A172 (cell line): ENCODE data around the gene BZW2. TPM values are rescaled to one million over a fixed set of nuclear protein-coding genes. Genes with fewer than 3 reads are reported as not detected.
"Not testable (repeated sequence)": the region's sequence is repeated elsewhere in the genome, so short reads cannot be mapped to it uniquely, and the experiment has no call there.

ENCODE experiments used
- DNase-seq: peaks from one replicate; pipeline ENCODE4 v3.0.0-alpha.2; 2015; ENCODE audit warnings: low spot score
- total RNA-seq: library from RNA; depleted of rRNA; stranded (reverse); fragments of >200 nt; shearing (Covaris generic); gene quantifications from 2 replicates; pipeline ENCODE4 v1.2.3, GENCODE V29; 2014

The BZW2 gene
- total RNA-seq, 1 experiment from 2014 or later = 105 TPM

DNA sequence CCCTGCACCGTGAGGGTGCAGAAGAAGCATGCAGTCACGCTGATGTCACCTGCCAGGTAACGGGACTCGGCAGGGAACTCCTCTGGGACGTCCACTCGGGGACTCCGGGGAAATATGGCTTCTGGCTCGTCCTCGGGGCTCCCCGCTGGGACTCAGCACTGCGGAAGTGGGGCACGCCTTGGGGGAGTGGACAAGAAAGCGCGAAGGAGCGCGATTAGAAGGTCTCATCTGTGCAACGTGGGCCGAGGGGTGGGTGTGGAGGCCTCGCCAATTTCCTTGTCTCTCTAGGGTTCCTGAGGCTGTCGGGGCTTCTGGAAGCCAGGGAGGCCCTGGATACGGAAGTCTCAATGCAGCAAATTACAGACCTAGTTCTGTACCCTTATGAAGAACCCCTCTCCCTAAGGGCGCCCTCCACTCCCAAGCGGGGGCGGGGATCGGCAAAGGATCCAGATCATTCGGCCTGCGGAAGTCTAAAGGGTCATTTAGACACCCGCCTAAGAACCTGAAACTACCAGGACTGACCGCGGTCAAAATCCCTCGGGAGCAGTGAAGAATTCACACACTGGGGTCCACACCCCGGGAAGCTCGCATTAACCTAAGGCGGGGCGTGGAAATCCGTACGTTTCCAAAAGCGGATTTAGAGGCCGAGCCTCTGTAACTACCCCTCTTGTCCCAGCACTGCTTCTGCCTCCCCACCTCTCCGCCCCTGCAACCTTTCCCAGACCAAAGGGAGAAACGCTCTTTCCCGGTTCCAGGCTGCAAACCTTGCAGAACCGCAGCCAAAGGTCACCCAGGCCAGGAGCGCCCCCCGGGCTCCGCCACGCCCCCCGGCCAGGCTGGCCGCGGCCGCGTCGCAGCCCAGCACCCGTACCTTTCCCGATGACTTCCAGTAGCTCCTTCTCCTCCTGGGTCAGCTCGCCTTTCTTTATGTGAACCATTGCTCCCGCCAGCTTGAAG lies 1.1 kb upstream of the BZW2 start:
- DNase-seq = peak; percentile 68

DNA sequence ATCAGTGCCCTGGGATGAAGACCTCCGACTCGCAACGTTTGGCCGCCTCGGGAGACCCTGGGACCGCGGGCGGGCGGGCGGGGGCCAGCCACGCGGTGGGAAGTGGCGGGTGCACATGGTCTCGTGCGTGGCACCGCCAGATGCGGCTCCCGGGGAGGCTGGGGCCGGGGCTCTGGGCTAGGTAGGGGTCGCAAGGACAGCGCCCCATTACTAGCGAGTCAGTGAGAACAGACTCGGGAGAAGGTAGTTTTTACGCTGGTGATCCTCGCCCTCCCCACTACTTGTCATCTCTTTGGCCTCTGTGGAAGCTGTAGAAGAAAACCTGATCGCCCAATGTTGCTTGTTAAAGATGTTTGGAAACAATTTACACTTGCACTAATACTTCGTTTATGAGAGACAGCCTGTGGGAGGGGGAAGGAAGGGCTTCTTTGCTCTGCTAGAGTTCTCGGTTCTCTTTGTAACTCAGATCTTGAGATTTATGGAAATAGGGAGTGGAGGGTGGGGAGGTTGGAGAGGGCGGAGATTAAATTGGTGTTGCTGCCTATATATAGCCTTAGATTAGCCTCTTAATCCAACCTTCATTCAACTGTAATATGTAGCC lies 591 bp downstream of the BZW2 start:
- DNase-seq = peak; percentile 30

DNA sequence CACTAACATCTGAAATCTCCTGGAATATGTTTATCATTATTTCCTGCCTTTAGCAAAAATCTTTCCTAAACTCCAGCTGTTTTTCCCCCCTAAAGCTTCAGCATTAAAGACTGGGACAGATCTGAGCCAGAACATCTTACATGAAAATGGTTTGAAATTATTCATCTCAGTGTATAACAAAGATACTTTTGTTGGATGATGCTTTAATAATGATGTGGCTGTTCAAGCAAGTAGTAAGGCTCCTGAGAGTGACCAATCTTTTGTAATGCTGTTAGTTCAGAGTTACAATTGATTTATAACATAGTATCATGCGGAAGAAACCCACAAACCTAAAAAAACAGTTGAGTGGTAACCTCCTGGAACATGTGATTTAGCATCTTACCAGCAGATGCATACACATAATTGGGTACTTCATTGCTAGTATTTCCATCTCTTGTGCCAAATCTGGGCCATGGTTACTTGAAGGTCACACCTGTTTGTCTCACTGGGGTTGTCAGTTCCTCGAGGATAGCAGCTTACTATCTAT lies 1.5 kb downstream of the BZW2 start:
- DNase-seq = no peak

DNA sequence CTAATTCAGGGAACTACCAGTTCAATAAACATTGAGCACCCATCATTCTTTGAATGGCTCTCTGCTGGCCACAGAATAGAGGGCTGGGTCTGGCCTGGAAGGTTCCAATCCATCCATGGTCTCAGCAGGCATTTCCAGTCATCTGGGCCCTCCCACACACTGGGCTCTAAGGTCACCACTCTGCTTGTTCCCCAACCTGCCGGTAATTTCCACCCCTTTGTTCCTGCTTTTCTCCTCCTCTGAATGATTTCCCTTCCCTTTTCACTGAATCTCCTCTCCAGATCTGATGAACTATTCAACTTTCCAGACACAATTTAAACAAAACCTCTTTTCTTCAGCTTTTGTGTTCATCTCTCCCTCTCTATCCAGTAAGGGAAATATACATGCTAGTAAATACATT lies 2.6 kb downstream of the BZW2 start:
- no peak for DNase-seq

DNA sequence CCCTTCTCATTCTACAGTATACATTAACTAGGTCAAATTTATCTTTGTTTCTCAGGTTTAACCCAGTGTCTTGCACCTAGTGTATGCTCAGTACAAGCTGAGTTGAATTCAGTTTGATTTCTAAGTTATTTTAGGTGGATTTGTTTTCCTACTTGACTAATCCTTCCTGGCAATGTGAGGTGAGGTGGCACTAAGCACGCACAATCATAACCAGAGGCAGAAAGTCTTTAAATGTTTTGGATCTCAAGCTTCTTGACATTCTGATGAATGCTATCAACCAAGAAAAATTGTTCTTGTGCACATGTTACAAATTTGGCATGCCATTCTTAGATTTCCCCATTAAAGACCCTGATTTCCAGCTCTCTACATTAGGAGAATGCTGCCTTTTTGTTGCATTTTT lies 3.2 kb downstream of the BZW2 start:
- no peak for DNase-seq

DNA sequence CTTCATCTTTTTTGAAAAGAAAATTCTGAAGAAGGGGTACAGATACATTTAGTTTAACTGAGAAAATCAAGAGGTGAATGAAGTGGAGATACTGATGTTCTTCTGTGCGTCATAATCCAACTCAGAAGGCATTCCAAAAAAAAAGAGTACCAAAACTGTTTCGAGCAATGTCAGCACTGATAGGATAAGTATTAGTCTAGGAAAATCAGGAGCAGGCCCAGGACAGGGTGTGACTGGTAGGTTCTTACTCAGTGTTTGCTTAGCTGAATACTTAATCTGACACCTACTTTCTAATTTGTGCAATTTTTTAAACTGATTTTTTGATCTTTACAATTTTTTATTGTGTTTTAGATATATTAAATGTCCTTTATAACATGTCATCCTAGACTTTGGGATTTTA lies 4.3 kb downstream of the BZW2 start:
- no peak for DNase-seq

DNA sequence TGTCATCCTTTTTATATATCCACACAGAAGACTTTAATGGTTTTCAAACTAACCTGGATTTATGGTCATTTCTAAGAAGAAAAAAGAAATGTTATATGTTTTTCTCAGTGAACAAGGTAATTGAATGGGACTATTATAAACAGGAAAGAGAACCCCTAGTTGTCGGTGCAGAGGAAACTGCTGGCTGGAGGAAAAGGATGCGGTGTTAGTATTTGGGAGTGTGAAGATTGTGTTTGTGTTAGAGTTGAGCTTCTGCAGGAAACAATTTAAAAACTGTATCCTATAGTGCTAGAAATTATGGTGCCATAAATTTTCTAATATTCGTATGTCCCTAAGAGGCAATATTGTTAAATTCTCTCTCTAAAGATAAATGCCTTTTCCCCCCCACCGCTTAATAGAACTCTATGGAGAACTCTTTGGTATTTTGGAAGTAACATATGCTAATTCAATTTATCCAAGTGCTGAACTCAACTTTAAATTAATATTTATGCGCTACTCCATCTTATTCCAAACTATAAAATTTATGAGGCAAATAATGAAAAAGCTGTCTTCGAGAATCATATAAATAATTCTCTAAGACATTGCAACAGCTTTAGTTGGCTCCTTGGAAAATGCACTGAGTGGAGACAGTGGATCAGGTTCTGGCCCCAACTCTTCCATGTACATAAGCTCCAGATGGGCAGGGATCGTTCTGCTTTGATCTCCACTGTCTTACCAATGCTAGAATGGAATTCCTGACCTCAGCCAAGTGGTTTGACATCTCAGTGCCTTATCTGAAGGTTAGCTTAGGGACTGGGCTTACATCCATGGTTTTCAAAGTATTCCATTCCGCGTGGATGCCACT lies 5.6 kb downstream of the BZW2 start:
- no peak for DNase-seq

DNA sequence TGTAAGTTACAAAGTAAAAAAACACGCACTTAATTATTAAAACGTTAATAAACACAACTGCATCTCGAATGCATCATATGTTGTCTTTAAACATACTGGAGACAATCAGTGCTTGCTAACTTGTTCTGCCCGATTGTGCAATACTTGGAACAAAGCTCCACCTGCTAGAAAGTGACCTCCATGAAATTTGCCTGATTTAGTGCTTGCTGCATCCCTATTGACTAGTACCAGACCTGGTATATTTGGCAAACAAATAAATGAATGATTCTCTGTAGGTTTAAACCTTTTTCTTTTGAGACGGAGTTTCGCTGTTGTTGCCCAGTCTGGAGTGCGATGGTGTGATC lies 6.2 kb downstream of the BZW2 start:
- no peak for DNase-seq

DNA sequence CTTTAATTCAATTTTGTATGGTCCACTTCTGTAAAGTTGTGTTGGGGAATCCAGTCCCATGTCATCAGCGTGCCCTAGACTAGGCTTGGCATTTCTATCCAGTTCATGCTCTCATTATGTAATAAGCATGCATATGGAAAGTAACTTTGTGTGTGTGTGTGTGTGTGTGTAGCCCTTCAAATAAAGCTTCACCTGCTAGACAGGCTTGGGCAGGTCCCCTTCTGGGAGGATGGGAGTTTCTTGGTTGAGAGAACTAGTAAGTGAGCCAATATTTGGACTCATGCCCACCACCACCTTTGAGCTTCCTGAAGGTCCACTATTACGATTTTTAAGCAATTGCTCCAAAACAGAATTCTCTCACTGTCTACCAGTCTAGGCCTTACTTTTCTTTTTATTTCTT lies 6.9 kb downstream of the BZW2 start:
- no peak for DNase-seq

DNA sequence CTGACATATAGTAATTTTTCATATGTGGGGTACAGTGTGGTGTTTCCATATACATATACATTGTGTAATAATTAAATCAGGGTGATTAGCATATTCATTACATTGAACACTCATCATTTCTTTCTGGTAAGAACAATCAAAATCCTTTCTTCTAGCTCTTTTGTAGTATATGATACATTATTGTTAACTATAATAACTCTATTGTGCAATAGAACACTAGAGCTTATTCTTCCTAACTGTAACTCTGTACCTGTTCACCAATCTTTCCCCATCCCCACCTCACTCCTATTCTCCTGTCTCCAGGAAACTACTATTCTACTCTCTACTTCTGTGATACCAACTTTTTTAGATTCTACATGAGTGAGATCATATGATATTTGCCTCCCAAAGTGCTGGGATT lies 9.4 kb downstream of the BZW2 start:
- DNase-seq = no peak

DNA sequence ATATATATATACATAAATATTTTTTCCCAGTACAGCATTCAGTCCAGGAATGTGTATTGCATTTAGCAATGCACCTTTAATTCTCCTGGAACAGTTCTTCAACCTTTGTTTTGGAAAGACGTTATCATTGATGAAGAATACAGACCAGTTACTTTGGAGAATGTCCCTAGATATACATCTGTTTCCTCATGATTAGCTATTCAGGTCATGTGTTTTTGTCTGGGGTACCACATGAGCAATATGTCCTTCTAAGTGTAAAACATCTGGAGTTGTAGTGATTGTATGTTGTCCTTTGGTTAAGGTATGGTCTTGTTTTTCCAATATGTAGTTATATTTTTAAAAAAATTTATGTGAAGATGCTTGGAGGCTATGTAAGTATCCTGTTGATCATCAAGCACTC lies 10.2 kb downstream of the BZW2 start:
- DNase-seq = no peak

DNA sequence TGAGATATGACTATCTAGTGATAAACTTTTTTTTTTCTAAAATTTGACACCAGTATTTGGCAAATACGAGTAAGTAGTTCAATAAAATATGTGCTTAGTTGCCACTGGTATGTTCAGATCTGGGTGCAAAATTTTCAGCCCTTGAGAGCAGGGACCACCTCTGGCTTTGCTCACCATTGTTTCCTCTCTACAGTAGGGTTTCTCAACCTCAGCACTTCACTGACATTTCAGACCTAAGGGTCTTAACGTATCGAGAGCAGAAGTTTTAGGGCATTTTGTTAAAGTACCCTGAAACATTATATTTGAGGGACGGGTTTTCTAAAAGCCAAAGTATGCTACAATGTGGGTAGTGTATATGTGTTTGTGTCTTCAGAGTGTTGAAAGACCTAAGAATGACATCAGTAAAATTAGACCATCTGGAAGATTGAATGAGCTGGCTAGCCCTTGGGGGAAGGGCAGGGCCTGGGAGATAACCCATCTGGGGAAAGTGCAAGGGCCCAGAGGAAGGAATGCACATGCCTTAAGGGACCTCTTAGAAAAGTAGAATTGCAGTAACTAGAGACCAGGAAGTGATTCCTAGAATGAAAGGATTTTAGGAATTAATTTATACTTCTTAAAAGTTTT lies 11.8 kb downstream of the BZW2 start:
- peak; percentile 64 for DNase-seq

DNA sequence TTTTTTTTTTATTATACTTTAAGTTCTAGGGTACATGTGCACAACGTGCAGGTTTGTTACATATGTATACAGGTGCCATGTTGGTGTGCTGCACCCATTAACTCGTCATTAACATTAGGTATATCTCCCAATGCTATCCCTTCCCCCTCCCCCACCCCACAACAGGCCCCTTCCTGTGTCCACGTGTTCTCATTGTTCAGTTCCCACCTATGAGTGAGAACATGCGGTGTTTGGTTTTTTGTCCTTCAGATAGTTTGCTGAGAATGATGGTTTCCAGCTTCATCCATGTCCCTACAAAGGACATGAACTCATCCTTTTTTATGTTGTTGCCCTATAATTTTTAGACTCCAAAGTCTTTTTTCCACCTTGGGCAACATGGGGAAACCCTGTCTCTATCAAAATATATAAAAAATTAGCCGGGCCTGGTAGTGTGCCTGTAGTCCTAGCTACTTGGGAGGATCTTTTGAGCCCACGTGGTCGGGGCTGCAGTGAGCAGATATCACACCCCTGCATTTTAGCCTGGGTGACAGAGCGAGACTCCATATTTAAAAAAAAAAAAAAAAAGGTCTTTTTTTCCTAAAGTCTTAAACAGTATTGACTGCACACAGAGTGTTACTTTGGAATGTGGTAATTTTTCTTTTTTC lies 14.0 kb downstream of the BZW2 start:
- DNase-seq = not testable (repeated sequence)

DNA sequence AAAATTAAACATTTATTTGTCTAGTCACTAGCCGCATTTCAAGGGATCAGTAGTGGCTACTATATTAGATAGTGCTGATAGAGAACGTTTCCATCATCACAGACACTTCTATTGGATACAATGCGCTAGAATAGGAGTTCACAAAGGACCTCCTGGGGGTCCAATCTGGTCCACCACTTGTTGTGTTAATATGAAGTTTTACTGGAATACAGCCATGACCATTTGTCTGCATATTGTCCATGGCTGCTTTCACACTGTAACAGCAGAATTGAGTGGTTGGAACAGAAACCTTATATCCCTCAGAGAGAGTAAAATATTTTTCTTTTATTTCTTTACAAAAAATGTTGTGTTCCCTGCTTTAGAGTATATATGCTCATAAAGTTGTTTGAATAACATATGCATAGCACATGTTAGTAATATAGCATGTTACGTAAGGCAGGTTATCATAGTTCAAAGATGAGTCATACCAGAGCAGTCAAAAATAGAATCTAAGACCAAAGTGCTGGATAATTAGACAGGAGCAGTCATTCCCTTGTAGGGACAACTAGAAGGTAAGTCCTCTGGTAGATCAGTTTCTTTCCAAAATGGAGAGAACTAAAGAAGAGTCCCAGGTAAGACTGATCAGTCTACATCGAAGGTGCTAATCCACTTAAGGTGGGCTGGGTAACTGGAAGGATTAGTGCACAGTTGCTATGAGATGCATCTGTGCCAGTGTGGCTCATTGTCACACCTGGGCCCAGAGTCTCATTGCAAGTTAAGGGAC lies 14.9 kb downstream of the BZW2 start:
- DNase-seq = peak; percentile 87

DNA sequence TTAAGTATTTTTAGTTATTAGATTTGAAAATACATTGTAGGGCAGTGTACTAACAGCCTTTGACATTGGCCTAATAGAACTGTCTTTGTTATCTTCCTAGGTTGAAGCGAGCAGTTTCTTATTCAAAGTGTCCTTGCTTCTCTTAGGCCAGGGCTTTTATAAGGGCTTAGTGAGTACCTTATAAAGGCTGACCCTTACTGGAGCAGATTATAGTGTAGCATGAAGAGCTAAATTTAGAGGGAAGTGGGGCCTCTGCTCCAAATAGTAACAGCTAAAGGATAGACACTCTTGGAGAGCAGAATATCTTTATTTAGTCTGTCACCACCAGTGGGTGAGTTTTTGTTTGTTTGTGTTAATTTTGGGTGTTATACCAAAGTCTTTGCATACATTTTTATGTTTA lies 15.9 kb downstream of the BZW2 start:
- no peak for DNase-seq

DNA sequence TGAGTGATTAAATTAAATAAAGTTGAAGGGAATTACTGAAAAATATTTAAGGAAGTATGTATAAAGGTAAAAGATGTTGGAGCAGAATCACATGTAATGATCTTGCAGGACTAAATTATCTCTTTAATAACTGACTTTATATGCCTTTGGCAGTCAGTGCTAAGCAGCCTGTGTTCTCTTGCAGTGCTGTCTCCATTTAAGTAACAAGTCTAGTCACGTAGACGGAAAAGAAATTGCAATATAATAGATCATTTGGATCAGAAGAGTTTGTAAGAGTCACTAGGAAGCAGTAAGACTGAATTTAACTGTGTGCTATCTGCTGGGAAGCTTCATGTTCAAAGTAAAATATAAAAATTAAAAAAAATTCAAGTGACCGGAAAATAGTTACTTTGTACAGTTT lies 21.4 kb downstream of the BZW2 start:
- no peak for DNase-seq

DNA sequence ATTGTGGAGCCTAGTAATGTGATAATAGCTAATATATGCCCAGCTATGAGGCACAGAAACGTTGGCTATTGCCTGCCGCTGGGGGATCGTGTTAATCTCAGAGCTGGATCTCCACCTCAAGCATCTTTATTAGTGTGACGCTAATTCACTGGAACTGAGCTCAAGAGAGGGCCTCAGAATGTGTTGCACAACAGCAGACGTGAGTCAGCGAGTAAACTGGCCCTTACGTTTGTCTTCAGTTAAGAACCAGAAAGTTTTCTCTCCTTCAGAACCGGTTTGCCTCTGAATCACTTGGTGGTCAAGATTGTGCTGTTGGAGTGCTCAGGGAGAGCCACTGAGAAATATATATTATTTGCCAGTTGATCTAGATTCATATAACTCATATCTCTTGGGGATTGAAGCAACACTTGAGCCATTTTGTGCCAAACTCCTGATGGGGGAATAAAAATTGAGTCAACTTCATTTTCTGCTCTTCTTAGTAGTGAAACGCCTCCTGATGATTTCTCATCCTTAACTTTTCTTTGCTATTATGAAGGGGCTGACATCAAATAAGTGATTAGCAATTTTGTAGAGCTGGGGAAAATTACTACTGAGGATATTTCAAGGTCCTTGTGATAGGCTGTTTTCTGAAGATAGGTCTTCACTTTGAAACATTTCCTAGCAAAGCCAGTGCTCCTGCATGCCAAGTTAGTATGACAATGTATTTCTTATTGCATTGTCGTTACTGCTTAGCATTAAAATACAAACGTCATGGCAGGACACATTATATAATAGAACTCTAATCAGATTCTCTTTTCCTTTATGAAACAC lies 22.3 kb downstream of the BZW2 start:
- peak; percentile 97 for DNase-seq

DNA sequence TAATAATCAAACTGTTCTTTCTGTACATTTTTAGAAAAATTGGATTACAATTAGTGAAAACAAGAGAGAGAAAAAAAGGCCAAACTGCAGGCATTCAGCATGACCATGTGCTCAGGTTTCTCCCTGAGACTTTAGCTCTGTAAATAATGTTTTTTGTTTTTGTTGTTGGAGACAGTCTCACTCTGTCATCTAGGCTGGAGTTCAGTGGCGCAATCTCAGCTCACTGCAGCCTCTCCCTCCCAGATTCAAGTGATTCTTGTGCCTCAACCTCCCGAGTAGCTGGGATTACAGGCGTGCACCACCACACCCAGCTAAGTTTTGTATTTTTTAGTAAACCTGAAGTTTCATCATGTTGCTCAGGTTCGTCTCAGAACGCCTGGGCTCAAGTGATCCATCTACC lies 23.0 kb downstream of the BZW2 start:
- no peak for DNase-seq

DNA sequence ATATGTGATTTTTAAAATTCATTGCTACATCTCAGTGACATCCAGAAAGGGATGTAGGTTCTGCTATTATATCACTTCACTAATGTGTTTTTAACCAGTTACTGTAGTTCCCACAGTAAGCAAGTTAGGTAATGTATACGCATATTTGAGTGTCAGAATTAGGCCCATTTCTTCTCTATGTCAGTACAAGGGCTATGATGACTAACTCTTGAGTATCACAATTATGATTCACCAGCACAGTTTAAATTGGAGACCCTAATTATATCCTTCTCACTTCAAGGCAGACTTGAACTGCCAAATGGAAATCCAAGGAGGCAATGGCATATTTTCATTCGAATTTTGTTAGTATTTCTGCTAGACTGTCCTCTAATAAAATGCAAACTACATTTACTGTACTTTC lies 23.6 kb downstream of the BZW2 start:
- DNase-seq = peak; percentile 28

DNA sequence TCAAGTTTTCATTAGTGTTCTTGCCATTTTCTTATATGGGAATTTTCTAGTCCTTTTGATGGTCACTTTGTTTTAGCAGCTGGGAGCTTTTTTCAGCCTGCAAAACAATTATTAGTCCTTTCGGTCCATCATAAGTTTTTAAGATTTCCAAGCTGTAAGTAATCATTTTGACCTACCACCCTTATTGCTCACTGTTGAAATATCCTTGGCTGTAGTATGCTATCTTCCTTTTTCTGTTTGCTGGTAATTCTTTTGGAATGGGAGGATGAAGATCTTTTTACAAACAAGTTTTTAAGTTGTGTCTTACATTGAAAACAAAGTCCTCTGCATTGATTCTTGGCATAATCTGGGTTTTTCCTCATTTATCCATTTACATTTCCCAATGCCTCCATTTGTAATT lies 24.0 kb downstream of the BZW2 start:
- no peak for DNase-seq
